HCT116 (cell line): ENCODE results near the gene DLST. TPM values are rescaled to one million over a fixed set of nuclear protein-coding genes. Genes with fewer than 3 reads are reported as not detected.

ENCODE experiments used
- ATAC-seq: fragments of 200-7000 bp; cut with Tn5 transposase; 2 replicates; pipeline ENCODE4 v1.9.1; 2020; ENCODE audit warnings: mild to moderate bottlenecking, moderate library complexity
- BruUV-seq: library from RNA; stranded (reverse); fragments of 400-500 nt; replicated peaks from 2 replicates; lab custom pipeline; 2021; lab: Mats Ljungman, UMichigan
- CTCF ChIA-PET: fragments of 300-600 bp; sonication (Branson Sonifier 250); formaldehyde crosslinking; loops from one replicate; lab custom pipeline; 2021; ENCODE audit warnings: antibody characterized with exemption; lab: Charles Lee
- POLR2A ChIA-PET: fragments of 300-600, 350-600 bp; sonication (Branson Sonifier 250); formaldehyde crosslinking; loops from one replicate; lab custom pipeline; 2021; ENCODE audit warnings: antibody characterized with exemption; lab: Charles Lee
- RAD21 ChIA-PET, 2 experiments: fragments of 300-600 bp; sonication (Branson Sonifier 250); formaldehyde crosslinking; loops; one replicate each; lab custom pipeline; 2023; ENCODE audit warnings: low total read pairs in 2 of 2; ENCODE audit not compliant: uncharacterized antibody in 2 of 2, unreplicated experiment in 2 of 2, low non-redundant PET in 1 of 2; lab: Charles Lee
- DNase-seq: peaks from one replicate; pipeline ENCODE4 v3.0.0-alpha.2; 2010; ENCODE audit warnings: low read depth, low spot score
- H2AFZ ChIP-seq: fragments of 200-600 bp; shearing (Covaris generic), sonication (generic); 2 replicates; pipeline ENCODE4 v1.6.1; 2017; ENCODE audit warnings: low read depth, mixed run types, mixed read lengths, antibody characterized with exemption, low read length; ENCODE audit not compliant: poor library complexity, severe bottlenecking
- H3K27ac ChIP-seq: 2 replicates; pipeline ENCODE4 v1.5.1; 2012; ENCODE audit warnings: low read depth, low read length
- H3K27me3 ChIP-seq: fragments of 200-600 bp; sonication (generic); 2 replicates; pipeline ENCODE4 v1.6.1; 2016; ENCODE audit warnings: mixed run types, low read length, mixed read lengths; ENCODE audit not compliant: insufficient read depth
- H3K36me3 ChIP-seq, 2 experiments: fragments of 200-500 bp in 1 of 2; fragments of 200-600 bp in 1 of 2; sonication (Bioruptor generic) in 1 of 2; sonication (generic) in 1 of 2; 2 replicates each; pipeline versions ENCODE4 v1.5.1 to v1.6.1; 2014 to 2016; ENCODE audit warnings: low read length in 2 of 2, inconsistent platforms in 1 of 2, mixed read lengths in 1 of 2, mixed run types in 1 of 2; ENCODE audit not compliant: insufficient read depth in 2 of 2, control insufficient read depth in 1 of 2
- H3K4me1 ChIP-seq, 2 experiments: fragments of 200-600 bp in 1 of 2; sonication (generic) in 1 of 2; 2 replicates each; pipeline versions ENCODE4 v1.5.1 to v1.6.1; 2012 to 2017; ENCODE audit warnings: low read length in 2 of 2, inconsistent platforms in 1 of 2, mild to moderate bottlenecking in 1 of 2, mixed read lengths in 1 of 2, mixed run types in 1 of 2, moderate library complexity in 1 of 2; ENCODE audit not compliant: insufficient read depth in 2 of 2, control insufficient read depth in 1 of 2
- H3K4me2 ChIP-seq: fragments of 200-600 bp; sonication (generic); 2 replicates; pipeline ENCODE4 v1.6.1; 2017; ENCODE audit warnings: mixed run types, low read length, mixed read lengths
- H3K4me3 ChIP-seq, 2 experiments: fragments of 200-600 bp in 1 of 2; sonication (generic) in 1 of 2; replicated peaks in 1 of 2; 2 replicates each; pipeline ENCODE4 v1.5.1; 2011 to 2016; ENCODE audit warnings: low read length in 2 of 2, control low read depth in 1 of 2, low read depth in 1 of 2, mild to moderate bottlenecking in 1 of 2, mixed read lengths in 1 of 2, mixed run types in 1 of 2
- H3K79me2 ChIP-seq: fragments of 200-600 bp; sonication (generic); 2 replicates; pipeline ENCODE4 v1.6.1; 2017; ENCODE audit warnings: mild to moderate bottlenecking, mixed run types, low read length, moderate library complexity, mixed read lengths; ENCODE audit not compliant: insufficient read depth
- H3K9ac ChIP-seq: fragments of 200-600 bp; sonication (generic); 2 replicates; pipeline ENCODE4 v1.6.1; 2016; ENCODE audit warnings: low read length, mixed read lengths
- H3K9me2 ChIP-seq: fragments of 200-600 bp; sonication (generic), shearing (Covaris generic); 2 replicates; pipeline ENCODE4 v1.6.1; 2017; ENCODE audit warnings: mixed run types, mild to moderate bottlenecking, moderate library complexity; ENCODE audit not compliant: insufficient read depth
- H3K9me3 ChIP-seq, 2 experiments: fragments of 200-500 bp in 1 of 2; fragments of 200-600 bp in 1 of 2; sonication (Bioruptor generic) in 1 of 2; sonication (generic) in 1 of 2; 2 replicates each; pipeline ENCODE4 v1.6.1; 2014 to 2017; ENCODE audit warnings: low read length in 2 of 2, mixed read lengths in 2 of 2, inconsistent platforms in 1 of 2, low read depth in 1 of 2, mild to moderate bottlenecking in 1 of 2, mixed run types in 1 of 2, moderate library complexity in 1 of 2; ENCODE audit not compliant: control insufficient read depth in 1 of 2, insufficient read depth in 1 of 2
- H4K20me1 ChIP-seq: fragments of 200-600 bp; sonication (generic), shearing (Covaris generic); 2 replicates; pipeline ENCODE4 v1.6.1; 2017; ENCODE audit warnings: mixed run types, mild to moderate bottlenecking, moderate library complexity; ENCODE audit not compliant: insufficient read depth
- CBX3 ChIP-seq: IDR thresholded peaks from 2 replicates; pipeline ENCODE4 v1.6.1; 2012; ENCODE audit warnings: low read depth
- FOSL1 ChIP-seq: IDR thresholded peaks from 2 replicates; pipeline ENCODE4 v1.6.1; 2012; ENCODE audit warnings: low read depth
- JUND ChIP-seq: IDR thresholded peaks from 2 replicates; pipeline ENCODE4 v1.6.1; 2012
- POLR2AphosphoS5 ChIP-seq: IDR thresholded peaks from 2 replicates; pipeline ENCODE4 v1.6.1; 2011; ENCODE audit warnings: mild to moderate bottlenecking, low read depth, low read length, moderate library complexity
- RAD21 ChIP-seq: IDR thresholded peaks from 2 replicates; pipeline ENCODE4 v1.6.1; 2012; ENCODE audit warnings: low read depth, mild to moderate bottlenecking
- REST ChIP-seq: IDR thresholded peaks from 2 replicates; pipeline ENCODE4 v1.6.1; 2012; ENCODE audit warnings: low read depth
- SIN3A ChIP-seq: IDR thresholded peaks from 2 replicates; pipeline ENCODE4 v1.6.1; 2012; ENCODE audit warnings: low read depth
- YY1 ChIP-seq: IDR thresholded peaks from 2 replicates; pipeline ENCODE4 v1.6.1; 2011; ENCODE audit warnings: low read length, low read depth, moderate library complexity, mild to moderate bottlenecking; ENCODE audit not compliant: insufficient replicate concordance; ENCODE audit errors: extremely low read depth
- ZNF274 ChIP-seq: fragments of 200-500 bp; sonication (Bioruptor generic); IDR thresholded peaks from 2 replicates; pipeline ENCODE4 v1.6.1; 2014; ENCODE audit warnings: mild to moderate bottlenecking, low read depth, low read length, inconsistent platforms
- intact Hi-C: fragments of 100-400 bp; cut with micrococcal nuclease; formaldehyde crosslinking; loops from 2 replicates; pipeline ENCODE4 v1.10.0; 2022
- total RNA-seq: library from RNA; stranded (reverse); gene quantifications from one replicate; pipeline ENCODE4 v1.2.1, GENCODE V29; 2021; ENCODE audit not compliant: unreplicated experiment

DLST gene
- total RNA-seq, 1 experiment from 2014 or later = 101 TPM

DNA sequence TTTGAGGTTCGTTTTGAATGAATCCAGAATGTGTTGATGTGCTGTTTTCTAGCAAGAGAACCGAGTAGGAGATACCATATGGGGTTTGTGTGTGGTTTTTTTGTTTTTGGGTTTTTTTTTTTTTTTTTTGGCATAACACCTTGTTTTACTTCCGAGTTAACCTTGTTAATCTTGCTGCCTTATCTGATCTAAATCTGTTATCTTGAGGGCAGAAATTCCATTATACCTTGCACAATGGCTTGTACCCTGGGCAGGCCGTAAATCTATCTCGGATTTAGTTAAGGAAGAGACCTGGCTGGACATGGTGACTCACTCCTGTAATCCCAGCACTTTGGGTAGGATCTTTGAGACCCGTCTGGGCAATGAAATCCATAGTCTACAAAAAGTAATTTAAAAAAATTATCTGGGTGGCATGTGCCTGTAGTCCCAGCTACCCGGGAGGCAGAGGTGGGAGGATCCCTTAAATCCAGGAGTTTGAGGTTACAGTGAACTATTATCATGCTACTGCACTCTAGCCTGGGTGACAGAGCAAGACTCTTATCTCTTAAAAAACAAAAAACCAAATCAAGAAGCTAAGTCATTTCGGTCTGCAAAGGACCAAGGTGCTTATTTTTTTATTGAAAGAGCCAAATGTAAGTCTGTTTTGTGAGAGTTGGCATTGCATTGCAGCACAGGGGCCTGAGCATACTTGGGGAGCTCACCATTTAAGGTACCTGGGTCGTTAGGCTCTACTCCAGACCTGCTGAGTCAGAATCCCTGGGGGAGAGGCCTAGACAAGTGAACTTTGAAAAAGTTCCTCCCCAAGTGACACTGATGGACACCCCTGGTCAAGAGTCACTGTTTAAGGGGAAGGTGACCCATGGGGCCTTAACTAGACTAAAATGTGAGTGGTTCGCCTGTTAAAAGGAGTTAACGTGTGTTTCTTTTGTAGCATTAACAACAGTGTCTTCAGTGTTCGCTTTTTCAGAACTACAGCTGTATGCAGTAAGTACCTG lies 6.7 kb downstream of the DLST start (continued):
- no peak for TF ChIP-seq YY1
- no peak for TF ChIP-seq ZNF274
- TF ChIP-seq, all 23 proteins: peak for 0

DNA sequence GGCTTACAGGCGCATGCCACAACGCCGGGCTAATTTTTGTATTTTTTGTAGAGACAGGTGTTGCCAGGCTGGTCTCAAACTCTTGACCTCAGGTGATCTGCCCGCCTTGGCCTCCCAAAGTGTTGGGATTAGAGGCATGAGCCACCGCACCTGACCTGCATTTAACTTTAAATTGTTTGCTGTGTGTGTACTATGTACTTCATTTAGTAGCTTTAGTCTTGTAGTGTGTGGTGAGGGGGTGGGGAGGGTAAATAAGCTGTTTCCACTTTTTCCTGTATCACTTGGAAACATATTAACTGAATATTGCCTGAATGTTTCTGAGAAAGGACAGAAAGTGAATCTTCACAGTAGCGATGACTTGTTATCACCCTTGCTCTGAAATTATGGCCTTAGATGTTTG lies 8.5 kb downstream of the DLST start:
- Histone ChIP-seq H3K36me3 (peaks cover 46 to 55% of the 10 kb centered on the region in 2 experiments; a peak in 3 of 4 replicates), H3K9me2 (no peaks in the 10 kb centered on the region), H3K4me1 (peaks cover 14 to 19% of the 10 kb centered on the region in 2 experiments), H4K20me1 (peaks cover 8% of the 10 kb centered on the region; the same call in 1 of the 2 replicates), H3K4me2 (no peak overlapping the region), H3K9me3 (no peaks in the 10 kb centered on the region), H3K4me3 (no peak overlapping the region), H2AFZ (no peak overlapping the region), H3K79me2 (peaks cover 51% of the 10 kb centered on the region), H3K27me3 (no peaks in the 10 kb centered on the region), H3K27ac (no peak overlapping the region), H3K9ac (no peak overlapping the region)
- TF ChIP-seq SIN3A = no peak
- no peak for TF ChIP-seq CBX3
- TF ChIP-seq REST = no peak
- TF ChIP-seq JUND = no peak
- TF ChIP-seq POLR2AphosphoS5 = no peak
- TF ChIP-seq FOSL1 = no peak
- no peak for TF ChIP-seq RAD21
- intact Hi-C loops = no loop called here
- ATAC-seq (no peak), DNase-seq (no peak)
- ChIA-PET RAD21 (no interaction called here), CTCF (interaction anchor here (0.9 to 2.0 kb wide), 2 partner anchors 15 to 29 kb away, joined by 5 to 8 read pairs; no protein-coding TSS in a partner anchor), POLR2A (no interaction called here)
- no TSS peak for BruUV-seq
